BE2C (cell line): ENCODE results near the gene ESYT2.

Experiments used
- DNase-seq: peaks from one replicate; pipeline ENCODE4 v3.0.0-alpha.2; 2020
- H3K27me3 ChIP-seq: fragments of 250-450 bp; sonication (Bioruptor Pico); 2 replicates; pipeline ENCODE4 v1.5.1; 2020; ENCODE audit warnings: mild to moderate bottlenecking
- H3K36me3 ChIP-seq: fragments of 250-450 bp; sonication (Bioruptor Pico); 2 replicates; pipeline ENCODE4 v1.5.1; 2020; ENCODE audit warnings: mild to moderate bottlenecking
- H3K4me1 ChIP-seq: fragments of 250-450 bp; sonication (Bioruptor Pico); 2 replicates; pipeline ENCODE4 v1.5.1; 2020
- H3K4me3 ChIP-seq: 2 replicates; pipeline ENCODE4 v1.5.1; 2011; ENCODE audit warnings: low read depth, low read length
- H3K9me3 ChIP-seq: fragments of 250-450 bp; sonication (Bioruptor Pico); 2 replicates; pipeline ENCODE4 v1.5.1; 2020
- CTCF ChIP-seq: IDR thresholded peaks from 2 replicates; pipeline ENCODE4 v1.5.1; 2012; ENCODE audit warnings: mild to moderate bottlenecking, low read depth, low read length

ESYT2 gene

DNA sequence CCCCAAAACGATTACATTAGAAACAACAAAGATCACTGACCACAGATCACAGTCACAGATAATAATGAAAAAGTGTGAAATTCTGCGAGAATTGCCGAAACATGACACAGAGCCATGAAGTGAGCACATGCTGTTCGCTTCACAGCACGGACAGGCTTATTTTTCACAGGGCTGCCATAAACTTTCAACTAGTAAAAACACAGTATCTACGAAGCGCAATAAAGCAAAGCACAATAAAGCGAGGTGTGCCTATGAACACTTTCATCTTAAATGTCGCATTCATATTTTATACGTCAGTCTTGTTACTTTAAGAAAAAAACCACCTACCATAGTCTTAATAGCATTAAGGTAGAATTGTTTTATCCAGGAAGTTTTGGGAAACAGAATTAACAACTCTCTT lies 51.5 kb downstream of the ESYT2 start:
- H3K27me3 ChIP-seq = no peaks in the 10 kb centered on the region
- H3K4me1 ChIP-seq = no peaks in the 10 kb centered on the region
- no peak for DNase-seq
- H3K9me3 ChIP-seq = no peaks in the 10 kb centered on the region
- TF ChIP-seq CTCF = no peak
- H3K36me3 ChIP-seq = peaks cover 5% of the 10 kb centered on the region; the same call in 1 of the 2 replicates
- H3K4me3 ChIP-seq = no peak overlapping the region

GRCh38 chr7:158776474-158776873 lies 52.8 kb downstream of the ESYT2 start:
- Histone ChIP-seq H3K4me3 (no peak overlapping the region), H3K27me3 (no peaks in the 10 kb centered on the region), H3K4me1 (no peaks in the 10 kb centered on the region), H3K36me3 (peaks cover 5% of the 10 kb centered on the region; the same call in 1 of the 2 replicates), H3K9me3 (no peaks in the 10 kb centered on the region)
- TF ChIP-seq CTCF = no peak
- no peak for DNase-seq

- Histone ChIP-seq H3K9me3 (no peaks in the 10 kb centered on the region), H3K4me1 (no peaks in the 10 kb centered on the region), H3K27me3 (no peaks in the 10 kb centered on the region), H3K36me3 (no peaks in the 10 kb centered on the region), H3K4me3 (no peak overlapping the region)
- no peak for TF ChIP-seq CTCF
- DNase-seq = no peak
Measured at GRCh38 chr7:158774952-158775351, 54.4 kb downstream of the ESYT2 start.

- no peaks in the 10 kb centered on the region for H3K9me3 ChIP-seq
- DNase-seq = no peak
- H3K36me3 ChIP-seq = no peaks in the 10 kb centered on the region
- no peak overlapping the region for H3K4me3 ChIP-seq
- no peaks in the 10 kb centered on the region for H3K27me3 ChIP-seq
- no peaks in the 10 kb centered on the region for H3K4me1 ChIP-seq
- peak; percentile 31; the same call in 1 of the 2 replicates for TF ChIP-seq CTCF
Measured at GRCh38 chr7:158772916-158773315, 56.4 kb downstream of the ESYT2 start.

GRCh38 chr7:158771213-158771834 lies 58.0 kb downstream of the ESYT2 start:
- TF ChIP-seq CTCF = no peak
- Histone ChIP-seq H3K4me1 (no peaks in the 10 kb centered on the region), H3K36me3 (no peaks in the 10 kb centered on the region), H3K4me3 (no peak overlapping the region), H3K27me3 (no peaks in the 10 kb centered on the region), H3K9me3 (no peaks in the 10 kb centered on the region)
- no peak for DNase-seq

DNA sequence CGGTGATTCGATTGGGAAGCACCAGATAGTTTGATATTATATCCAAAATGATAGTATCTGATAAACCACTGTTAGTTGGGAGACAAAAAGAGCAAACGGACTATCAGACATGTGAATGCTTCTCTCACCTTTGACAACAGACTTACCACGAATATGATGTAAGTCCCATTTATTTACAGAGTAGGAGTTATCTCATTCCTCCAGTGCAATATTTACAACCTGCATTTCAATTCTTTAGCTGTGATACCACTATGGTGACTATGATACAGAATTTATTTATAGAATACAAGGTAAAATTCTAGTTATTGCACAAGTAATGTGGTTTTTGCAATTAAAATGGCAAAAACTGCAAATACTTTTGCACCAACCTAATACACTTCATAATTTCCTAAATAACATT lies 61.6 kb downstream of the ESYT2 start:
- no peak overlapping the region for H3K4me3 ChIP-seq

More for the DNA sequence above, 61.6 kb downstream of the ESYT2 start:
- H3K27me3 ChIP-seq = no peaks in the 10 kb centered on the region
- H3K4me1 ChIP-seq = peaks cover 6% of the 10 kb centered on the region
- DNase-seq = no peak
- TF ChIP-seq CTCF = no peak
- no peaks in the 10 kb centered on the region for H3K36me3 ChIP-seq
- H3K9me3 ChIP-seq = no peaks in the 10 kb centered on the region
